Testis (tissue), 3 donors: ENCODE data around the gene DNAH9. TPM values are rescaled to one million over a fixed set of nuclear protein-coding genes. Genes with fewer than 3 reads are reported as not detected.
"Not testable (repeated sequence)": the region's sequence is repeated elsewhere in the genome, so short reads cannot be mapped to it uniquely, and the experiment has no call there.

Source experiments
- DNase-seq: peaks from one replicate; pipeline ENCODE4 v3.0.0-alpha.2; 2019
- H3K27ac ChIP-seq, 2 donors: fragments of 200-600 bp; sonication (generic); one replicate each; pipeline ENCODE4 v1.5.1; 2019
- H3K27me3 ChIP-seq: fragments of 200-600 bp; sonication (generic); one replicate; pipeline ENCODE4 v1.5.1; 2019
- H3K36me3 ChIP-seq: fragments of 200-600 bp; sonication (generic); one replicate; pipeline ENCODE4 v1.5.1; 2017; ENCODE audit warnings: low read depth; ENCODE audit errors: missing control alignments
- H3K4me1 ChIP-seq: fragments of 200-600 bp; sonication (generic); one replicate; pipeline ENCODE4 v1.5.1; 2019
- H3K4me3 ChIP-seq, 2 donors: fragments of 200-600 bp; sonication (generic); one replicate each; pipeline ENCODE4 v1.5.1; 2017 to 2019
- H3K9me3 ChIP-seq: fragments of 200-600 bp; sonication (generic); one replicate; pipeline ENCODE4 v1.5.1; 2017
- POLR2A ChIP-seq: fragments of 450-650 bp; IDR thresholded peaks from one replicate; pipeline ENCODE4 v1.6.1; 2017; ENCODE audit warnings: antibody characterized with exemption, mild to moderate bottlenecking, moderate library complexity
- WGBS, 2 donors: methylation state at CpG; one replicate each; pipeline ENCODE4 v1.1.5; 2018; 5-methylcytosine and 5-hydroxymethylcytosine counted together
- intact Hi-C: fragments of 100-400 bp; cut with DNase I; formaldehyde crosslinking; loops from one replicate; pipeline ENCODE4 v1.15.1; 2023; ENCODE audit warnings: low total_unique reads
- polyA plus RNA-seq: library from polyadenylated mRNA; stranded (reverse); fragments of 350-450 nt; fragmentation: Illumina TruSeq; extraction: RNeasy Lipid Tissue Mini Kit (QIAGEN cat#74804); gene quantifications from one replicate; pipeline ENCODE4 v1.2.3, GENCODE V29; 2014; ENCODE audit warnings: low read depth, low replicate concordance; ENCODE audit not compliant: insufficient read depth
- total RNA-seq, 2 donors: library from RNA; depleted of rRNA; stranded (reverse); fragments of >200 nt; gene quantifications; one replicate each; pipeline ENCODE4 v1.2.3, GENCODE V29; 2016
- TF ChIP-seq, protein P1 (sequence below), 3 experiments: fragments of 450-650 bp in 2 of 3; fragments of 200-600 bp in 1 of 3; sonication (generic) in 1 of 3; IDR thresholded peaks; one replicate each; pipeline ENCODE4 v1.5.1; 2016 to 2019; ENCODE audit warnings: antibody characterized with exemption in 3 of 3, mild to moderate bottlenecking in 2 of 3, moderate library complexity in 1 of 3

Gene DNAH9
- total and polyA plus RNA-seq, 3 donors from 2014 or later: 15.4 to 22.9 (median 19.4) TPM

DNA sequence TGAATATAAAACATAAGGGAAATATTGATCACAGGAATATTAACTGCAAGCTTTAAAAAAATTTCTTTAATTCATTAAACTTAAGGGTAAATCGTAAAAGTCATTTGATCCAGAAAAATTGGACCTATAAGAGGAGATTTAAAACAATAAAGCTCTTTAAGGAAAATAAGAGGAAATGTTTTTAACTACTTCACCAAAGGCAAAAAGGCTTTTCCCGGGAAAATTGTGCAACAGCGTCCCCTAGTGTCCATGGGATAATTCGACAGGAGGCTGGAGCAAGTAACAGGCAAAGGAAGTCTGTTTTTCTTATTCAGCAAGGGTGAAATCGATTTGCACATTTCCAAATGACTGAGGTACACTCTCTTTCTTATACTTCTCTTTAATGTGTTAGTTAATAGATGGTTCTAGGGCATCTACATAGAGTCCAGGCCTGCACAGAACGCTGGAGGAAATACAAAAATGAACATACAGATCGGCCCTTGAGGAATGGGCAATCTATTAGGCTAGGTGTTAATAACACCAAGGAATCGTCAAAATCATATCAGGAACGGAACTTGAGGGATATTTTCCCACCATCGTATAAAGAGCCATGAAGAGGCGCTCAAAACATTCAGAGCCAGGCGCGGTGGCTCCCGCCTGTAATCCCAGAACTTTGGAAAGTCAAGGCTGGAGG lies 337.6 kb downstream of the DNAH9 start:
- TF ChIP-seq POLR2A: no peak
- TF ChIP-seq, protein P1, sequence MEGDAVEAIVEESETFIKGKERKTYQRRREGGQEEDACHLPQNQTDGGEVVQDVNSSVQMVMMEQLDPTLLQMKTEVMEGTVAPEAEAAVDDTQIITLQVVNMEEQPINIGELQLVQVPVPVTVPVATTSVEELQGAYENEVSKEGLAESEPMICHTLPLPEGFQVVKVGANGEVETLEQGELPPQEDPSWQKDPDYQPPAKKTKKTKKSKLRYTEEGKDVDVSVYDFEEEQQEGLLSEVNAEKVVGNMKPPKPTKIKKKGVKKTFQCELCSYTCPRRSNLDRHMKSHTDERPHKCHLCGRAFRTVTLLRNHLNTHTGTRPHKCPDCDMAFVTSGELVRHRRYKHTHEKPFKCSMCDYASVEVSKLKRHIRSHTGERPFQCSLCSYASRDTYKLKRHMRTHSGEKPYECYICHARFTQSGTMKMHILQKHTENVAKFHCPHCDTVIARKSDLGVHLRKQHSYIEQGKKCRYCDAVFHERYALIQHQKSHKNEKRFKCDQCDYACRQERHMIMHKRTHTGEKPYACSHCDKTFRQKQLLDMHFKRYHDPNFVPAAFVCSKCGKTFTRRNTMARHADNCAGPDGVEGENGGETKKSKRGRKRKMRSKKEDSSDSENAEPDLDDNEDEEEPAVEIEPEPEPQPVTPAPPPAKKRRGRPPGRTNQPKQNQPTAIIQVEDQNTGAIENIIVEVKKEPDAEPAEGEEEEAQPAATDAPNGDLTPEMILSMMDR (IDR thresholded peaks at IDR 0.05): peak; percentile 71 to 95 (median 85)
- Histone ChIP-seq H3K9me3 (no peaks in the 10 kb centered on the region), H3K4me1 (no peaks in the 10 kb centered on the region), H3K27me3 (no peaks in the 10 kb centered on the region), H3K27ac (no peak overlapping the region), H3K4me3 (no peak overlapping the region), H3K36me3 (no peaks in the 10 kb centered on the region)
- DNase-seq: peak; percentile 54
- WGBS, 2 donors: 41 to 50% methylated on average over 14 of the region's 14 CpGs
- intact Hi-C loops: no loop called here

DNA sequence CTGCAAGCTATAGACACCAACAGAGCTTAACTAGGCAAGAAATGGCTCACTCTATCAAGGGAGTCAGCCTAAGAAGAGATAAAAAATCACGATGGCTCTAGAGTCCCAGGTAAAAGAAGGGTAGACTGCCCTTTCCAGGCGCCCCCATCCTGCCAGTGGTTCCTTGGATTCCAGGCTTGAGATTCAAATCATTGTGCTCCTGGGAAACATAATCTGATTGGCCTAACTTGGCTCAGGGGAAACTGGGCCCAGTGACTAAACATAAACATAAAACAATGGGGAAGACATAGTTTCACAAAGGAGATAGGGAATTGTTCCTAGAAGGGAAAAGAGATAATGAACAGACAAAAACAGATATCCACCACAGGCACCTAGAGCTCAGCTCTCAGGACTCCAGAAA lies 342.6 kb downstream of the DNAH9 start:
- Histone ChIP-seq H3K27me3 (no peaks in the 10 kb centered on the region), H3K9me3 (no peaks in the 10 kb centered on the region), H3K4me3 (no peak overlapping the region), H3K4me1 (no peaks in the 10 kb centered on the region), H3K36me3 (no peaks in the 10 kb centered on the region), H3K27ac (no peak overlapping the region)
- DNase-seq: no peak
- no peak for TF ChIP-seq POLR2A
- TF ChIP-seq, protein P1 (IDR thresholded peaks at IDR 0.05): no peak
- intact Hi-C loops: no loop called here
- WGBS, 2 donors: 73 to 79% methylated on average over 2 of the region's 2 CpGs

DNA sequence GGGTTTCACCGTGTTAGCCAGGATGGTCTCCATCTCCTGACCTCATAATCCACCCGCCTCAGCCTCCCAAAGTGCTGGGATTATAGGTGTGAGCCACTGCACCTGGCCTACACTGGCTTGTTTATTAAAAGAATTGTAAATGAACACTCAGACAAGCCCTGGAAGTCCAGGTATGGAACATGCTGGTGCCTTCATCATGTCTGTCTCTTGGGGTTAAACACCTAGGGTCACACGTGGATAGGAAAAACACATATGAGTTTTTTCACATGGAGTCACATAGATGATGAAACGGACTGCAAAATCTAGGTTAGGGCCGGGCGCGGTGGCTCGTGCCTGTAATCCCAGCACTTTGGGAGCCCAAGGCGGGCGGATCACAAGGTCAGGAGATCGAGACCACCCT lies 344.8 kb downstream of the DNAH9 start:
- 95 to 96% methylated on average over 11 of the region's 11 CpGs for WGBS, 2 donors
- H3K36me3 ChIP-seq, DNase-seq, H3K27me3 ChIP-seq, H3K4me3 ChIP-seq, intact Hi-C loops, H3K27ac ChIP-seq, H3K9me3 ChIP-seq, H3K4me1 ChIP-seq: not testable (repeated sequence)

DNA sequence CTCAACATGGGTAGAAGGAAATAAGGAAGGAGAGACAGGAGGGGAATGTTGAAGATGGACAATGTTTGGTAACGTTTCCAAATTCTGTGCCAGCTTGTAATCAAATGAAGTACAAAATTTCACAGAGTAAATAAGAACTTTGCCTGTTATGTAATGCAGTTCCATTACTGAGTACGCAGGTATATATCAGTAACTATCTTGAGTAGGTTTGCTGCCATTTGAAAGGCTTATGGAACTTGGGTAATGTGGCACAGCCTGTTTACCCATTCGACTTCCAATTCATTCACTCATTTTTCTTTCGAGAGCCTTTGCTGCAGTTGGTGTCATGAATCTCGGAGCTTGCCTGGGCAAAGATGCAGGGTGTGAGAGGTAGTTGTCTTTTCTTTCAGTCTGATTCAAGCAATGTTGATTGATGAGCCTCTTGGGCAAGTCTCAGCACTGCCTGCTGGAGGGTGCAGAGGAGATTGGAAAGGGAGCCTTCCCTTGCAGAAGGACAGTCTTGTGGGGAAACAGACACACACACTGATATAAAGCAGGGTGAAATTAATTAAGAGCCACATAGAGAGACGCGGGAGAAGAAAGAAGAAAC lies 345.6 kb downstream of the DNAH9 start:
- DNase-seq: no peak
- no peaks in the 10 kb centered on the region for H3K27me3 ChIP-seq
- H3K4me1 ChIP-seq: no peaks in the 10 kb centered on the region
- no peak overlapping the region for H3K27ac ChIP-seq
- no peak overlapping the region for H3K4me3 ChIP-seq
- TF ChIP-seq, protein P1 (IDR thresholded peaks at IDR 0.05): no peak
- no peak for TF ChIP-seq POLR2A
- no peaks in the 10 kb centered on the region for H3K36me3 ChIP-seq
- intact Hi-C loops: no loop called here
- H3K9me3 ChIP-seq: no peaks in the 10 kb centered on the region
- 84 to 89% methylated on average over 7 of the region's 7 CpGs for WGBS, 2 donors

DNA sequence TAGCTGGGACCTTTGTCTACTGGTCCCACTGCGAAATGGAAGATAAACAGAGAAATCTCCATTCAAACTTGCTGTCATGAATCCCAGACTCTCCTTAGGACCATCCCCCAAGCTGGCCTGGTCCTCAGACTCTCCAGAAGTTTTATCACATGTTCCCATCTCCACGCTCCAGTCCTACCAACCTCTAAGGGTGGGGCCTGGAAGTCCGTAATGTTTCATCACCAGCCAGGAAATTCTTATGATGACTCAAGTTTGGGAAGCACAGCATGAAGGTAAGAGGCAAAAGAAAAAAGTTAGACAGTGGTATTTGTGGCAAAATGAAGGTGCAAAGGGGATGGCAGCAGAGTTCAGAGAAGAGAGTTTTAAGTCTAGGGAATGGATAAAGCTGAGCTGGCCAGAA lies 346.3 kb downstream of the DNAH9 start:
- no peak for DNase-seq
- intact Hi-C loops: no loop called here

More for the DNA sequence above, 346.3 kb downstream of the DNAH9 start:
- no peak overlapping the region for H3K27ac ChIP-seq
- H3K4me3 ChIP-seq: no peak overlapping the region
- H3K36me3 ChIP-seq: no peaks in the 10 kb centered on the region
- 76 to 94% methylated on average over 3 of the region's 3 CpGs for WGBS, 2 donors
- no peaks in the 10 kb centered on the region for H3K4me1 ChIP-seq
- H3K9me3 ChIP-seq: no peaks in the 10 kb centered on the region
- no peaks in the 10 kb centered on the region for H3K27me3 ChIP-seq
- no peak for TF ChIP-seq POLR2A
- TF ChIP-seq, protein P1 (IDR thresholded peaks at IDR 0.05): no peak
